ENCODE results near the gene PPME1. TPM values are rescaled to one million over a fixed set of nuclear protein-coding genes. Genes with fewer than 3 reads are reported as not detected.

The PPME1 gene
- total and polyA plus RNA-seq, 8 donors, result 2.0 to 31.0 (median 18.2) TPM

- no peaks in the 10 kb centered on the region for H3K9me3 ChIP-seq
- WGBS, 5 donors, result 57 to 95% (median 93%) methylated on average over 3 of the region's 3 CpGs
- H3K27ac ChIP-seq, result no peak overlapping the region
- H3K4me1 ChIP-seq, result peaks cover 0 to 8% (median 0%) of the 10 kb centered on the region in 4 donors
- no peaks in the 10 kb centered on the region for H3K36me3 ChIP-seq
- intact Hi-C loops (cut with DNase I; ENCODE audit: low total_unique reads), result no loop called here
- no peaks in the 10 kb centered on the region for H3K27me3 ChIP-seq
- H3K4me3 ChIP-seq, result no peak overlapping the region
- no peak for DNase-seq
- TF ChIP-seq CTCF (IDR thresholded peaks at IDR 0.05), result no peak
Measured at GRCh38 chr11:74282421-74282820, 111.3 kb downstream of the PPME1 start.

GRCh38 chr11:74282914-74283371 lies 111.9 kb downstream of the PPME1 start:
- TF ChIP-seq EP300 (IDR thresholded peaks at IDR 0.05) (no peak), POLR2A (IDR thresholded peaks at IDR 0.05) (no peak), POLR2AphosphoS5 (IDR thresholded peaks at IDR 0.05) (no peak), CTCF (IDR thresholded peaks at IDR 0.05) (no peak)
- Histone ChIP-seq H3K27ac (no peak overlapping the region), H3K27me3 (no peaks in the 10 kb centered on the region), H3K36me3 (no peaks in the 10 kb centered on the region), H3K4me1 (peaks cover 0 to 11% (median 2%) of the 10 kb centered on the region in 4 donors), H3K9me3 (no peaks in the 10 kb centered on the region), H3K4me3 (no peak overlapping the region)
- no peak for DNase-seq
- 65 to 74% (median 66%) methylated on average over 5 of the region's 5 CpGs for WGBS, 5 donors
- intact Hi-C loops (cut with DNase I; ENCODE audit: low total_unique reads), result no loop called here

GRCh38 chr11:74283580-74284180 lies 112.6 kb downstream of the PPME1 start:
- intact Hi-C loops (cut with DNase I; ENCODE audit: low total_unique reads), result no loop called here
- 66 to 85% (median 67%) methylated on average over 3 of the region's 3 CpGs for WGBS, 5 donors
- H3K4me1 ChIP-seq, result peaks cover 0 to 17% (median 5%) of the 10 kb centered on the region in 4 donors
- no peak for TF ChIP-seq EP300 (IDR thresholded peaks at IDR 0.05)
- no peak for TF ChIP-seq CTCF (IDR thresholded peaks at IDR 0.05)
- TF ChIP-seq POLR2A (IDR thresholded peaks at IDR 0.05), result no peak
- no peak for TF ChIP-seq POLR2AphosphoS5 (IDR thresholded peaks at IDR 0.05)
- H3K4me3 ChIP-seq, result no peak overlapping the region
- no peak overlapping the region for H3K27ac ChIP-seq
- H3K9me3 ChIP-seq, result no peaks in the 10 kb centered on the region
- no peaks in the 10 kb centered on the region for H3K36me3 ChIP-seq
- no peaks in the 10 kb centered on the region for H3K27me3 ChIP-seq
- DNase-seq, result no peak

- Histone ChIP-seq H3K4me3 (no peak overlapping the region), H3K27ac (no peak overlapping the region), H3K27me3 (no peaks in the 10 kb centered on the region), H3K36me3 (no peaks in the 10 kb centered on the region), H3K9me3 (no peaks in the 10 kb centered on the region), H3K4me1 (peaks cover 0 to 17% (median 6%) of the 10 kb centered on the region in 4 donors)
- TF ChIP-seq CTCF (IDR thresholded peaks at IDR 0.05) (no peak), POLR2AphosphoS5 (IDR thresholded peaks at IDR 0.05) (no peak), POLR2A (IDR thresholded peaks at IDR 0.05) (no peak), EP300 (IDR thresholded peaks at IDR 0.05) (no peak)
- WGBS, 5 donors, result 76 to 89% (median 78%) methylated on average over 2 of the region's 2 CpGs
- DNase-seq, result no peak
- intact Hi-C loops (cut with DNase I; ENCODE audit: low total_unique reads), result no loop called here
Measured at GRCh38 chr11:74284466-74284865, 113.4 kb downstream of the PPME1 start.

All from stomach (tissue), 9 donors.